K562 (cell line): ENCODE results near the gene DKK1. TPM values are rescaled to one million over a fixed set of nuclear protein-coding genes. Genes with fewer than 3 reads are reported as not detected.

ENCODE experiments used
- ATAC-seq: fragments of 200-7000 bp; cut with Tn5 transposase; 3 replicates; pipeline ENCODE4 v1.9.1; 2020; ENCODE audit warnings: moderate library complexity
- BruUV-seq: library from RNA; stranded (reverse); fragments of 400-500 nt; replicated peaks from 2 replicates; lab custom pipeline; 2021; lab: Mats Ljungman, UMichigan
- CTCF ChIA-PET: fragments of 300-600 bp; formaldehyde crosslinking; extraction: SDS; loops from one replicate; lab custom pipeline; 2021; ENCODE audit warnings: low intra/inter-chr PET ratio; lab: Yijun Ruan, JAX
- POLR2A ChIA-PET: fragments of 300-600, 350-650 bp; sonication (Branson Sonifier 250); formaldehyde crosslinking; extraction: SDS; loops from one replicate; lab custom pipeline; 2021; ENCODE audit warnings: antibody characterized with exemption, inconsistent platforms; lab: Yijun Ruan, JAX
- DNase-seq, 4 experiments: peaks; one replicate each; pipeline versions ENCODE4 v3.0.0 to v3.0.0-alpha.2; 2011 to 2018; ENCODE audit warnings: low spot score in 3 of 4, mixed read lengths in 3 of 4; ENCODE audit errors: extremely low read depth in 1 of 4
- FAIRE-seq: peaks from 2 replicates; lab custom pipeline; 2011; peaks lifted over from hg19 to GRCh38; lab: Jason Lieb, UNC
- H2AFZ ChIP-seq: 2 replicates; pipeline ENCODE4 v1.6.0; 2011; ENCODE audit warnings: low read depth, low read length, control low read depth, inconsistent platforms
- H3K27ac ChIP-seq: fragments of 200-600 bp; 3 replicates; pipeline ENCODE4 v1.8.0; 2011; ENCODE audit warnings: low read depth, mild to moderate bottlenecking, control low read depth, inconsistent platforms, low read length, moderate library complexity, mixed read lengths; ENCODE audit errors: extremely low read depth
- H3K27me3 ChIP-seq, 2 experiments: fragments of 300-600 bp in 1 of 2; 2 replicates in 1 of 2; 3 replicates in 1 of 2; pipeline versions ENCODE4 v1.6.0 to v1.8.0; 2011; ENCODE audit warnings: inconsistent platforms in 2 of 2, low read length in 2 of 2, mild to moderate bottlenecking in 1 of 2, mixed read lengths in 1 of 2, moderate library complexity in 1 of 2; ENCODE audit not compliant: control insufficient read depth in 2 of 2, insufficient read depth in 2 of 2
- H3K36me3 ChIP-seq: fragments of 300-600 bp; 3 replicates; pipeline ENCODE4 v1.8.0; 2011; ENCODE audit warnings: mild to moderate bottlenecking, low read length, inconsistent platforms; ENCODE audit not compliant: control insufficient read depth, insufficient read depth
- H3K4me1 ChIP-seq, 2 experiments: fragments of 200-600 bp in 1 of 2; replicated peaks in 1 of 2; 2 replicates in 1 of 2; 3 replicates in 1 of 2; pipeline versions ENCODE4 v1.5.1 to v1.8.0; 2011; ENCODE audit warnings: inconsistent platforms in 2 of 2, low read length in 2 of 2, mild to moderate bottlenecking in 1 of 2, mixed read lengths in 1 of 2, moderate library complexity in 1 of 2; ENCODE audit not compliant: control insufficient read depth in 2 of 2, insufficient read depth in 2 of 2
- H3K4me2 ChIP-seq: 2 replicates; pipeline ENCODE4 v1.6.1; 2011; ENCODE audit warnings: low read length, control low read depth, inconsistent platforms, mixed read lengths; ENCODE audit not compliant: insufficient read depth
- H3K4me3 ChIP-seq: fragments of 200-600 bp; sonication (generic), shearing (Covaris generic); 2 replicates; pipeline ENCODE4 v1.5.1; 2016; ENCODE audit warnings: control low read depth, inconsistent platforms
- H3K79me2 ChIP-seq: fragments of 200-600 bp; 3 replicates; pipeline ENCODE4 v1.8.0; 2011; ENCODE audit warnings: low read length, inconsistent platforms; ENCODE audit not compliant: control insufficient read depth, insufficient read depth
- H3K9ac ChIP-seq, 2 experiments: 2 replicates each; pipeline versions ENCODE4 v1.6.0 to v1.6.1; 2011; ENCODE audit warnings: low read depth in 2 of 2, low read length in 2 of 2, control low read depth in 1 of 2, inconsistent platforms in 1 of 2, mild to moderate bottlenecking in 1 of 2, mixed read lengths in 1 of 2; ENCODE audit not compliant: insufficient read depth in 1 of 2
- H3K9me1 ChIP-seq: one replicate; pipeline ENCODE4 v1.6.0; 2011; ENCODE audit warnings: inconsistent platforms, mild to moderate bottlenecking, low read length, moderate library complexity; ENCODE audit not compliant: control insufficient read depth, insufficient read depth
- H3K9me3 ChIP-seq: replicated peaks from 2 replicates; pipeline ENCODE4 v1.5.1; 2011; ENCODE audit warnings: low read depth, low read length, inconsistent platforms; ENCODE audit not compliant: control insufficient read depth, insufficient read depth
- H4K20me1 ChIP-seq: replicated peaks from 2 replicates; pipeline ENCODE4 v1.6.1; 2011; ENCODE audit warnings: low read length, inconsistent platforms, mixed read lengths; ENCODE audit not compliant: control insufficient read depth, insufficient read depth
- CSDE1 ChIP-seq, 2 experiments: fragments of 450-650 bp; IDR thresholded peaks; 2 replicates each; pipeline ENCODE4 v1.6.1; 2016; ENCODE audit warnings: mild to moderate bottlenecking in 1 of 2
- FOXA1 ChIP-seq: fragments of 450-650 bp; IDR thresholded peaks from 2 replicates; pipeline ENCODE4 v1.6.1; 2016; ENCODE audit warnings: mild to moderate bottlenecking, borderline replicate concordance
- FUS ChIP-seq: fragments of 200-400 bp; formaldehyde crosslinking; optimal IDR thresholded peaks from 2 replicates; pipeline ENCODE3; 2017; ENCODE audit warnings: low read depth, low read length
- HDGF ChIP-seq: fragments of 450-650 bp; IDR thresholded peaks from 2 replicates; pipeline ENCODE4 v1.6.1; 2016
- NR1H2 ChIP-seq: sonication (generic); formaldehyde crosslinking; IDR thresholded peaks from 2 replicates; pipeline ENCODE4 v1.4.0; 2020; ENCODE audit warnings: mild to moderate bottlenecking, missing genetic modification reagents
- RCOR1 ChIP-seq, 2 experiments: IDR thresholded peaks; 2 replicates each; pipeline ENCODE4 v1.6.1; 2012; ENCODE audit warnings: low read depth in 2 of 2, low read length in 2 of 2, borderline replicate concordance in 1 of 2, improper control_type of control experiment in 1 of 2
- ZNF324 ChIP-seq: fragments of 250-450 bp; sonication (Bioruptor Pico); IDR thresholded peaks from 2 replicates; pipeline ENCODE4 v1.4.0; 2020; ENCODE audit warnings: mild to moderate bottlenecking
- WGBS: fragments of 100-300 bp; shearing (Covaris generic); methylation state at CpG from one replicate; pipeline ENCODE4 v1.1.6; 2016; ENCODE audit warnings: low coverage, mixed read lengths; ENCODE audit not compliant: insufficient coverage; ENCODE audit errors: missing lambda C conversion rate; 5-methylcytosine and 5-hydroxymethylcytosine counted together
- in situ Hi-C: fragments of 300-500 bp; cut with MboI; formaldehyde crosslinking; loops from 4 replicates; pipeline ENCODE4 v1.15.0; 2018; ENCODE audit warnings: inconsistent platforms, mixed read lengths
- intact Hi-C: fragments of 100-400 bp; cut with micrococcal nuclease; formaldehyde crosslinking; loops from 2 replicates; pipeline ENCODE4 v1.14.2; 2022
- polyA plus RNA-seq, 8 experiments: library from polyadenylated mRNA; depleted of rRNA in 4 of 8; stranded (reverse) in 5 of 8; unstranded in 3 of 8; fragments of >200 nt; fragmentation: Nextera tagmentation in 2 of 8; fragmentation: Illumina TruSeq in 1 of 8; extraction: Ambion mirVana in 2 of 8; extraction: Trizol in 1 of 8; gene quantifications; 2 replicates each; pipeline versions ENCODE4 v1.2.1 to v1.2.3, GENCODE V29; 2011 to 2014; ENCODE audit warnings: inconsistent platforms in 1 of 8, missing spikeins in 1 of 8
- total RNA-seq, 7 experiments: library from RNA; depleted of rRNA in 6 of 7; stranded (reverse); fragments of >200 nt in 6 of 7; fragmentation: Illumina TruSeq in 2 of 7; extraction: Trizol in 2 of 7; gene quantifications; 2 replicates each; pipeline versions ENCODE4 v1.2.1 to v1.2.3, GENCODE V29; 2011 to 2021; ENCODE audit warnings: low replicate concordance in 1 of 7
- TF ChIP-seq, protein P1 (sequence below): fragments of 250-450 bp; sonication (Bioruptor Pico); IDR thresholded peaks from 2 replicates; pipeline ENCODE4 v1.5.0; 2021
- TF ChIP-seq, protein P2 (sequence below): fragments of 250-450 bp; sonication (Bioruptor Pico); IDR thresholded peaks from 2 replicates; pipeline ENCODE4 v1.4.0; 2020; ENCODE audit warnings: borderline replicate concordance
- TF ChIP-seq, protein P3 (sequence below): sonication (generic); formaldehyde crosslinking; IDR thresholded peaks from 2 replicates; pipeline ENCODE4 v1.8.1; 2023; ENCODE audit warnings: mild to moderate bottlenecking, missing genetic modification reagents
- TF ChIP-seq, protein P4 (sequence below): fragments of 450-650 bp; IDR thresholded peaks from 2 replicates; pipeline ENCODE4 v1.6.1; 2016
- TF ChIP-seq, protein P5 (sequence below): sonication (generic); formaldehyde crosslinking; IDR thresholded peaks from 2 replicates; pipeline ENCODE4 v1.8.0; 2022; ENCODE audit warnings: mild to moderate bottlenecking, missing genetic modification reagents
- TF ChIP-seq, protein P6 (sequence below): sonication (generic); formaldehyde crosslinking; IDR thresholded peaks from 2 replicates; pipeline ENCODE4 v1.8.0; 2022; ENCODE audit warnings: mild to moderate bottlenecking, low read depth, missing genetic modification reagents

Gene DKK1
- total and polyA plus RNA-seq, 9 of the 15 experiments (the other 6 are each of a cell fraction or from before 2014, with no cell fraction given) = 0.13 TPM; not detected in 8

DNA sequence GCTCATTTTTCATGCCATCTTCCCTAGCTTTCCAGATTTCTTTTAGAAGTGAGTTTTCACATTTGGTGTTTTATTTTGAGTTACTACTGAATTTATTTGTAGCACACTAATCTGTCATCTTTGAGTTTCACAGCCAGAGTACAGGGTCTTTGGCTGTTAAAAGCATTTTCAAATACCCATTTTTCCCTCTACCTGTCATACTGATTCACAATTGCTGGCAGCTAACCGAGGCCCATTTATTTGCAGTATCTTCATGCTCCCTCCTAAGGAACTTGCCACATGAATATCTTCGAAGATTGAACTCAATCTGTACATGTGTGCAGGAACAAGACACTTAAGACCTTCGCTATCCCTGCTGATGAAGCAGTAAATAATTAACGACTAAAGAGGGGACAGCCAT lies 44.8 kb upstream of the DKK1 start:
- no peaks in the 10 kb centered on the region for H3K79me2 ChIP-seq
- H3K4me1 ChIP-seq = no peaks in the 10 kb centered on the region
- H3K4me3 ChIP-seq = no peak overlapping the region
- intact Hi-C loops = no loop called here
- H3K36me3 ChIP-seq = no peaks in the 10 kb centered on the region
- H3K9me3 ChIP-seq = no peaks in the 10 kb centered on the region; the same call in 1 of the 2 replicates
- under 1% methylated on average over 4 of the region's 4 CpGs for WGBS
- H4K20me1 ChIP-seq = no peaks in the 10 kb centered on the region
- ATAC-seq (no peak), FAIRE-seq (no peak), DNase-seq (no peak)
- no peak overlapping the region for H3K4me2 ChIP-seq
- no peak overlapping the region for H2AFZ ChIP-seq
- no peak overlapping the region for H3K9ac ChIP-seq
- ChIA-PET CTCF (no interaction called here), POLR2A (no interaction called here)
- H3K27ac ChIP-seq = no peak overlapping the region
- no TSS peak for BruUV-seq
- H3K27me3 ChIP-seq = no peaks in the 10 kb centered on the region
- in situ Hi-C loops = no loop called here
- TF ChIP-seq, protein P1, sequence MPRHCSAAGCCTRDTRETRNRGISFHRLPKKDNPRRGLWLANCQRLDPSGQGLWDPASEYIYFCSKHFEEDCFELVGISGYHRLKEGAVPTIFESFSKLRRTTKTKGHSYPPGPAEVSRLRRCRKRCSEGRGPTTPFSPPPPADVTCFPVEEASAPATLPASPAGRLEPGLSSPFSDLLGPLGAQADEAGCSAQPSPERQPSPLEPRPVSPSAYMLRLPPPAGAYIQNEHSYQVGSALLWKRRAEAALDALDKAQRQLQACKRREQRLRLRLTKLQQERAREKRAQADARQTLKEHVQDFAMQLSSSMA (CRISPR knock-in tag) = no peak
- TF ChIP-seq HDGF (no peak), FUS (no peak), RCOR1 (IDR thresholded peaks at IDR 0.05; ENCODE audit: borderline replicate concordance in 1 of 2, low read depth in 2 of 2, low read length in 2 of 2) (no peak), ZNF324 (CRISPR knock-in tag) (no peak), FOXA1 (no peak), NR1H2 (CRISPR knock-in tag) (no peak), CSDE1 (IDR thresholded peaks at IDR 0.05) (no peak)
- TF ChIP-seq, protein P2, sequence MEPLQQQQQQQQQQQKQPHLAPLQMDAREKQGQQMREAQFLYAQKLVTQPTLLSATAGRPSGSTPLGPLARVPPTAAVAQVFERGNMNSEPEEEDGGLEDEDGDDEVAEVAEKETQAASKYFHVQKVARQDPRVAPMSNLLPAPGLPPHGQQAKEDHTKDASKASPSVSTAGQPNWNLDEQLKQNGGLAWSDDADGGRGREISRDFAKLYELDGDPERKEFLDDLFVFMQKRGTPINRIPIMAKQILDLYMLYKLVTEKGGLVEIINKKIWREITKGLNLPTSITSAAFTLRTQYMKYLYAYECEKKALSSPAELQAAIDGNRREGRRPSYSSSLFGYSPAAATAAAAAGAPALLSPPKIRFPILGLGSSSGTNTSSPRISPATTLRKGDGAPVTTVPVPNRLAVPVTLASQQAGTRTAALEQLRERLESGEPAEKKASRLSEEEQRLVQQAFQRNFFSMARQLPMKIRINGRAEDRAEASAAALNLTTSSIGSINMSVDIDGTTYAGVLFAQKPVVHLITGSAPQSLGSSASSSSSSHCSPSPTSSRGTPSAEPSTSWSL (CRISPR knock-in tag) = no peak
- TF ChIP-seq, protein P3, sequence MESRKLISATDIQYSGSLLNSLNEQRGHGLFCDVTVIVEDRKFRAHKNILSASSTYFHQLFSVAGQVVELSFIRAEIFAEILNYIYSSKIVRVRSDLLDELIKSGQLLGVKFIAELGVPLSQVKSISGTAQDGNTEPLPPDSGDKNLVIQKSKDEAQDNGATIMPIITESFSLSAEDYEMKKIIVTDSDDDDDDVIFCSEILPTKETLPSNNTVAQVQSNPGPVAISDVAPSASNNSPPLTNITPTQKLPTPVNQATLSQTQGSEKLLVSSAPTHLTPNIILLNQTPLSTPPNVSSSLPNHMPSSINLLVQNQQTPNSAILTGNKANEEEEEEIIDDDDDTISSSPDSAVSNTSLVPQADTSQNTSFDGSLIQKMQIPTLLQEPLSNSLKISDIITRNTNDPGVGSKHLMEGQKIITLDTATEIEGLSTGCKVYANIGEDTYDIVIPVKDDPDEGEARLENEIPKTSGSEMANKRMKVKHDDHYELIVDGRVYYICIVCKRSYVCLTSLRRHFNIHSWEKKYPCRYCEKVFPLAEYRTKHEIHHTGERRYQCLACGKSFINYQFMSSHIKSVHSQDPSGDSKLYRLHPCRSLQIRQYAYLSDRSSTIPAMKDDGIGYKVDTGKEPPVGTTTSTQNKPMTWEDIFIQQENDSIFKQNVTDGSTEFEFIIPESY (CRISPR knock-in tag) = no peak
- TF ChIP-seq, protein P4, sequence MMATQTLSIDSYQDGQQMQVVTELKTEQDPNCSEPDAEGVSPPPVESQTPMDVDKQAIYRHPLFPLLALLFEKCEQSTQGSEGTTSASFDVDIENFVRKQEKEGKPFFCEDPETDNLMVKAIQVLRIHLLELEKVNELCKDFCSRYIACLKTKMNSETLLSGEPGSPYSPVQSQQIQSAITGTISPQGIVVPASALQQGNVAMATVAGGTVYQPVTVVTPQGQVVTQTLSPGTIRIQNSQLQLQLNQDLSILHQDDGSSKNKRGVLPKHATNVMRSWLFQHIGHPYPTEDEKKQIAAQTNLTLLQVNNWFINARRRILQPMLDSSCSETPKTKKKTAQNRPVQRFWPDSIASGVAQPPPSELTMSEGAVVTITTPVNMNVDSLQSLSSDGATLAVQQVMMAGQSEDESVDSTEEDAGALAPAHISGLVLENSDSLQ = no peak
- TF ChIP-seq, protein P5, sequence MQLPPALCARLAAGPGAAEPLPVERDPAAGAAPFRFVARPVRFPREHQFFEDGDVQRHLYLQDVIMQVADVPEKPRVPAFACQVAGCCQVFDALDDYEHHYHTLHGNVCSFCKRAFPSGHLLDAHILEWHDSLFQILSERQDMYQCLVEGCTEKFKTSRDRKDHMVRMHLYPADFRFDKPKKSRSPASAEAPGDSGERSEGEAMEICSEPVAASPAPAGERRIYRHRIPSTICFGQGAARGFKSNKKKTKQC (CRISPR knock-in tag) = no peak
- TF ChIP-seq, protein P6, sequence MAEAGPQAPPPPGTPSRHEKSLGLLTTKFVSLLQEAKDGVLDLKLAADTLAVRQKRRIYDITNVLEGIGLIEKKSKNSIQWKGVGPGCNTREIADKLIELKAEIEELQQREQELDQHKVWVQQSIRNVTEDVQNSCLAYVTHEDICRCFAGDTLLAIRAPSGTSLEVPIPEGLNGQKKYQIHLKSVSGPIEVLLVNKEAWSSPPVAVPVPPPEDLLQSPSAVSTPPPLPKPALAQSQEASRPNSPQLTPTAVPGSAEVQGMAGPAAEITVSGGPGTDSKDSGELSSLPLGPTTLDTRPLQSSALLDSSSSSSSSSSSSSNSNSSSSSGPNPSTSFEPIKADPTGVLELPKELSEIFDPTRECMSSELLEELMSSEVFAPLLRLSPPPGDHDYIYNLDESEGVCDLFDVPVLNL = no peak
- no peaks in the 10 kb centered on the region for H3K9me1 ChIP-seq
